Inflammatory macrophage treated with lipopolysaccharide for 1 hour (primary cell): ENCODE measurements around the gene CAMKMT.

Source experiments
- DNase-seq, 2 donors: peaks; one replicate each; pipeline ENCODE4 v3.0.0-alpha.2; 2020 to 2022

CAMKMT gene

GRCh38 chr2:44663471-44664073 lies 301.8 kb downstream of the CAMKMT start:
- no peak for DNase-seq

GRCh38 chr2:44668336-44668735 lies 306.6 kb downstream of the CAMKMT start:
- no peak for DNase-seq

GRCh38 chr2:44671276-44671675 lies 309.5 kb downstream of the CAMKMT start:
- DNase-seq = no peak

- no peak for DNase-seq
Measured at GRCh38 chr2:44671916-44672315, 310.2 kb downstream of the CAMKMT start.

GRCh38 chr2:44672431-44672830 lies 310.7 kb downstream of the CAMKMT start:
- DNase-seq = no peak

GRCh38 chr2:44674473-44675284 lies 312.9 kb downstream of the CAMKMT start:
- DNase-seq = no peak

- no peak for DNase-seq
Measured at GRCh38 chr2:44676379-44676778, 314.6 kb downstream of the CAMKMT start.

- no peak for DNase-seq
Measured at GRCh38 chr2:44679584-44679983, 317.8 kb downstream of the CAMKMT start.

GRCh38 chr2:44679990-44680389 lies 318.2 kb downstream of the CAMKMT start:
- no peak for DNase-seq

GRCh38 chr2:44680424-44680971 lies 318.8 kb downstream of the CAMKMT start:
- no peak for DNase-seq

- no peak for DNase-seq
Measured at GRCh38 chr2:44680983-44681531, 319.3 kb downstream of the CAMKMT start.

- no peak for DNase-seq
Measured at GRCh38 chr2:44682459-44682858, 320.7 kb downstream of the CAMKMT start.

GRCh38 chr2:44684559-44684958 lies 322.8 kb downstream of the CAMKMT start:
- no peak for DNase-seq

- DNase-seq = no peak
Measured at GRCh38 chr2:44686561-44686960, 324.8 kb downstream of the CAMKMT start.

GRCh38 chr2:44687686-44688455 lies 326.1 kb downstream of the CAMKMT start:
- DNase-seq = no peak

GRCh38 chr2:44688456-44689124 lies 326.8 kb downstream of the CAMKMT start:
- DNase-seq = no peak

GRCh38 chr2:44689516-44689915 lies 327.8 kb downstream of the CAMKMT start:
- no peak for DNase-seq

GRCh38 chr2:44691174-44691785 lies 329.5 kb downstream of the CAMKMT start:
- no peak for DNase-seq

GRCh38 chr2:44692821-44693220 lies 331.1 kb downstream of the CAMKMT start:
- no peak for DNase-seq

- DNase-seq = no peak
Measured at GRCh38 chr2:44700824-44701223, 339.1 kb downstream of the CAMKMT start.

GRCh38 chr2:44705356-44705755 lies 343.6 kb downstream of the CAMKMT start:
- no peak for DNase-seq

- no peak for DNase-seq
Measured at GRCh38 chr2:44705876-44706480, 344.2 kb downstream of the CAMKMT start.
